Muscle of leg (tissue), 11 donors: ENCODE measurements around the gene PCDHA4. TPM values are rescaled to one million over a fixed set of nuclear protein-coding genes. Genes with fewer than 3 reads are reported as not detected.

Experiments
- DNase-seq: peaks from one replicate; pipeline ENCODE4 v3.0.0; 2013
- H3K27ac ChIP-seq: one replicate; pipeline ENCODE4 v1.5.1; 2013; ENCODE audit warnings: mild to moderate bottlenecking, low read length, control low read depth
- H3K27me3 ChIP-seq: one replicate; pipeline ENCODE4 v1.6.1; 2013; ENCODE audit warnings: low read length; ENCODE audit not compliant: control insufficient read depth, insufficient read depth
- H3K36me3 ChIP-seq: one replicate; pipeline ENCODE4 v1.6.1; 2013; ENCODE audit warnings: low read length; ENCODE audit not compliant: control insufficient read depth, insufficient read depth
- H3K4me1 ChIP-seq: one replicate; pipeline ENCODE4 v1.6.1; 2013; ENCODE audit warnings: low read length; ENCODE audit not compliant: control insufficient read depth, insufficient read depth
- H3K4me3 ChIP-seq: one replicate; pipeline ENCODE4 v1.5.1; 2013; ENCODE audit warnings: low read length, control low read depth
- H3K9me3 ChIP-seq: replicated peaks from 2 replicates; pipeline ENCODE4 v1.6.1; 2013; ENCODE audit warnings: low read depth, low read length; ENCODE audit not compliant: control insufficient read depth
- WGBS: methylation state at CpG from one replicate; pipeline ENCODE4 v1.1.5; 2013; ENCODE audit warnings: missing lambda C conversion rate; ENCODE audit not compliant: insufficient coverage; 5-methylcytosine and 5-hydroxymethylcytosine counted together
- polyA plus RNA-seq, 8 donors: library from polyadenylated mRNA; unstranded; fragments of 120-200 nt; gene quantifications; one replicate each; pipeline versions ENCODE4 v1.2.1 to v1.2.3, GENCODE V29; 2013; ENCODE audit warnings: inconsistent platforms in 1 of 8, low replicate concordance in 1 of 8; ENCODE audit not compliant: insufficient read length in 8 of 8, insufficient read depth in 1 of 8
- total RNA-seq: library from RNA; stranded (reverse); fragments of 120-200 nt; gene quantifications from one replicate; pipeline ENCODE4 v1.2.4, GENCODE V29; 2013

The PCDHA4 gene
- total and polyA plus RNA-seq, 9 donors = 0.07 to 0.23 (median 0.12) TPM

DNA sequence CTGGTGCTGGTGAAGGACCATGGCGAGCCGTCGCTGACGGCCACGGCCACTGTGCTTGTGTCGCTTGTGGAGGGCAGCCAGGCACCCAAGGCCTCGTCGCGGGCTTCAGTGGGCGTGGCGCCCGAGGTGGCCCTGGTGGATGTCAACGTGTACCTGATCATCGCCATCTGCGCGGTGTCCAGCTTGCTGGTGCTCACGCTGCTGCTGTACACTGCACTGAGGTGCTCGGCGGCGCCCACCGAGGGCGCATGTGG is 51.0 kb downstream of the PCDHA4 start:
- Histone ChIP-seq H3K9me3 (peaks cover 25% of the 10 kb centered on the region), H3K27me3 (peaks cover 2% of the 10 kb centered on the region)

DNA sequence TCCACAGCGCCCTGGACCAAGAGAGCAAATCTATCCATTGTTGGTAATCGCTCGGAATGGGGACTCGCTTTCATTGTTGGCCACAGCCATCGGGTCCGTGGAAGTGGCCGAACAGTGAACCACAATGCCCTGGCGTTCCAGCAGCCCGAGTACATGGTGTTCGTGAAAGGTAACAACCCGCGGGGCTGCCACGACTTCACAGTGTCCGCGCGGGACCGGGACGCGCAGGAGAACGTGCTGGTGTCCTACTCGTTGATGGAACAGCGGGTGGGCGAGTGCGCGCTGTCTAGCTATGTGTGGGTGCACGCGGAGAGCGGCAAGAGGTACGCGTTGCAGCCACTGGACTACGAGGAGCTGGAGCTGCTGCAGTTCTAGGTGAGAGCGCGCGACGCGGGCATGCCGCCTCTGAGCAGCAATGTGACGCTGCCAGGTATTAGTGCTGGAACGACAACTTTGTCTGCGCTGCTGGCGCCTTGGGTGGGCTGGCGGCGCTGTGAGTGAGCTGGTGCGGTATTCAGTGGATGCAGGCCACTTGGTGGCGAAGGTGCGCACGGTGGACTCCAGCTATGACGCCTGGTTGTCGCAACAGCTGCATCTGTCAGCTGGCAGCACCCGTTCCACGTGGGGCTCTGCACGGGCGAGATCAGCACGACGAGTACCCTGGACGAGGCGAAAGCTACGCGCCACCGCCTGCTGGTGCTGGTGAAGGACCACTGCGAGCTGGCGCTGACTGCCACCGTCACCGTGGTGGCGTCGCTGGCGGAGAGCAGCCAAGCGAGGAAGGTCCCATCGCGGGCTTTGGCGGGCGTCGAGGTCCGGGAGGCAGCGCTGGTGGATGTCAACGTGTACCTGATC is 55.8 kb downstream of the PCDHA4 start:
- H3K9me3 ChIP-seq = peaks cover 22% of the 10 kb centered on the region
- WGBS = 43% methylated on average over 76 of the region's 76 CpGs
- no peak overlapping the region for H3K4me3 ChIP-seq
- no peak overlapping the region for H3K27ac ChIP-seq
- H3K36me3 ChIP-seq = no peaks in the 10 kb centered on the region
- peaks cover 2% of the 10 kb centered on the region for H3K27me3 ChIP-seq
- H3K4me1 ChIP-seq = no peaks in the 10 kb centered on the region
- no peak for DNase-seq

More for the DNA sequence above, 51.0 kb downstream of the PCDHA4 start:
- Histone ChIP-seq H3K36me3 (no peaks in the 10 kb centered on the region), H3K4me1 (no peaks in the 10 kb centered on the region), H3K4me3 (no peak overlapping the region), H3K27ac (no peak overlapping the region)
- no peak for DNase-seq
- WGBS = 64% methylated on average over 22 of the region's 22 CpGs

Other genes with a start within 250 kb of the PCDHA4 start
- 21.1 TPM for gene SRA1, start 249.6 kb upstream of the PCDHA4 start, total RNA-seq
- 10 to 100 TPM; 20.6 to 28.9 (median 21.4) TPM for gene SRA1, start 249.6 kb upstream of the PCDHA4 start, polyA plus RNA-seq
- gene APBB3, start 242.5 kb upstream of the PCDHA4 start, total RNA-seq = 13.7 TPM
- 10 to 100 TPM; 15.5 to 35.0 (median 24.9) TPM for gene APBB3, start 242.5 kb upstream of the PCDHA4 start, polyA plus RNA-seq
- 10.1 TPM for gene SLC35A4, start 242.2 kb upstream of the PCDHA4 start, total RNA-seq
- gene SLC35A4, start 242.2 kb upstream of the PCDHA4 start, polyA plus RNA-seq = 10 to 100 TPM; 51.4 to 71.8 (median 63.1) TPM
- 32.1 TPM for gene CD14, start 173.9 kb upstream of the PCDHA4 start, total RNA-seq
- 10 to 100 TPM; 21.0 to 32.8 (median 28.4) TPM for gene CD14, start 173.9 kb upstream of the PCDHA4 start, polyA plus RNA-seq
- 5.6 TPM for gene TMCO6, start 167.6 kb upstream of the PCDHA4 start, total RNA-seq
- gene TMCO6, start 167.6 kb upstream of the PCDHA4 start, polyA plus RNA-seq = 10 to 100 TPM in 2 of 8 donors, 1 to 10 TPM in 6; 7.0 to 11.8 (median 8.7) TPM
- 66.3 TPM for gene NDUFA2, start 159.4 kb upstream of the PCDHA4 start, total RNA-seq
- 10 to 100 TPM; 57.9 to 76.0 (median 67.2) TPM for gene NDUFA2, start 159.4 kb upstream of the PCDHA4 start, polyA plus RNA-seq
- 63.6 TPM for gene IK, start 159.2 kb upstream of the PCDHA4 start, total RNA-seq
- gene IK, start 159.2 kb upstream of the PCDHA4 start, polyA plus RNA-seq = 100 to 1,000 TPM in 5 of 8 donors, 10 to 100 TPM in 3; 85.1 to 124 (median 109) TPM
- 9.9 TPM for gene WDR55, start 142.2 kb upstream of the PCDHA4 start, total RNA-seq
- gene WDR55, start 142.2 kb upstream of the PCDHA4 start, polyA plus RNA-seq = 10 to 100 TPM; 11.5 to 16.0 (median 13.9) TPM
- gene DND1, start 133.5 kb upstream of the PCDHA4 start, total RNA-seq = 0.31 TPM
- under 1 TPM in 4 of 8 donors, not detected in 4; 0.12 to 0.32 (median 0.22) TPM for gene DND1, start 133.5 kb upstream of the PCDHA4 start, polyA plus RNA-seq
- gene HARS1, start 115.7 kb upstream of the PCDHA4 start, total RNA-seq = 41.4 TPM
- 10 to 100 TPM; 47.0 to 54.0 (median 51.0) TPM for gene HARS1, start 115.7 kb upstream of the PCDHA4 start, polyA plus RNA-seq
- gene HARS2, start 115.6 kb upstream of the PCDHA4 start, total RNA-seq = 23.5 TPM
- 10 to 100 TPM; 21.8 to 29.5 (median 25.3) TPM for gene HARS2, start 115.6 kb upstream of the PCDHA4 start, polyA plus RNA-seq
- gene ZMAT2, start 106.6 kb upstream of the PCDHA4 start, total RNA-seq = 68.5 TPM
- gene ZMAT2, start 106.6 kb upstream of the PCDHA4 start, polyA plus RNA-seq = 100 to 1,000 TPM in 1 of 8 donors, 10 to 100 TPM in 7; 78.9 to 104 (median 90.5) TPM
- gene PCDHA1, start 20.9 kb upstream of the PCDHA4 start, total RNA-seq = 0.04 TPM
- under 1 TPM in 4 of 8 donors, not detected in 4; 0.04 to 0.09 (median 0.06) TPM for gene PCDHA1, start 20.9 kb upstream of the PCDHA4 start, polyA plus RNA-seq
- 0.04 TPM for gene PCDHA2, start 12.2 kb upstream of the PCDHA4 start, total RNA-seq
- gene PCDHA2, start 12.2 kb upstream of the PCDHA4 start, polyA plus RNA-seq = under 1 TPM in 5 of 8 donors, not detected in 3; 0.03 to 0.13 (median 0.05) TPM
- gene PCDHA3, start 6.0 kb upstream of the PCDHA4 start, total RNA-seq = 0.18 TPM
- under 1 TPM; 0.05 to 0.23 (median 0.17) TPM for gene PCDHA3, start 6.0 kb upstream of the PCDHA4 start, polyA plus RNA-seq
- 0.04 TPM for gene PCDHA5, start 14.5 kb downstream of the PCDHA4 start, total RNA-seq
- under 1 TPM in 5 of 8 donors, not detected in 3; 0.04 to 0.30 (median 0.11) TPM for gene PCDHA5, start 14.5 kb downstream of the PCDHA4 start, polyA plus RNA-seq
- gene PCDHA6, start 20.9 kb downstream of the PCDHA4 start, total RNA-seq = 0.09 TPM
- under 1 TPM; 0.04 to 0.36 (median 0.13) TPM for gene PCDHA6, start 20.9 kb downstream of the PCDHA4 start, polyA plus RNA-seq
- gene PCDHA7, start 27.2 kb downstream of the PCDHA4 start, total RNA-seq = 0.13 TPM
- gene PCDHA7, start 27.2 kb downstream of the PCDHA4 start, polyA plus RNA-seq = under 1 TPM; 0.04 to 0.26 (median 0.13) TPM
- gene PCDHA8, start 34.1 kb downstream of the PCDHA4 start, total RNA-seq = 0.09 TPM
- gene PCDHA8, start 34.1 kb downstream of the PCDHA4 start, polyA plus RNA-seq = under 1 TPM in 4 of 8 donors, not detected in 4; 0.03 to 0.11 (median 0.06) TPM
- 0.04 TPM for gene PCDHA9, start 41.3 kb downstream of the PCDHA4 start, total RNA-seq
- under 1 TPM in 4 of 8 donors, not detected in 4; 0.03 to 0.05 (median 0.03) TPM for gene PCDHA9, start 41.3 kb downstream of the PCDHA4 start, polyA plus RNA-seq
- gene PCDHA10, start 48.8 kb downstream of the PCDHA4 start, total RNA-seq = 0.09 TPM
- gene PCDHA10, start 48.8 kb downstream of the PCDHA4 start, polyA plus RNA-seq = under 1 TPM; 0.04 to 0.12 (median 0.07) TPM
- 0.09 TPM for gene PCDHA11, start 61.9 kb downstream of the PCDHA4 start, total RNA-seq
- gene PCDHA11, start 61.9 kb downstream of the PCDHA4 start, polyA plus RNA-seq = under 1 TPM in 5 of 8 donors, not detected in 3; 0.04 to 0.43 (median 0.09) TPM
- 0.09 TPM for gene PCDHA12, start 68.2 kb downstream of the PCDHA4 start, total RNA-seq
- gene PCDHA12, start 68.2 kb downstream of the PCDHA4 start, polyA plus RNA-seq = under 1 TPM in 6 of 8 donors, not detected in 2; 0.05 to 0.12 (median 0.07) TPM
- 0.04 TPM for gene PCDHA13, start 75.1 kb downstream of the PCDHA4 start, total RNA-seq
- gene PCDHA13, start 75.1 kb downstream of the PCDHA4 start, polyA plus RNA-seq = under 1 TPM in 3 of 8 donors, not detected in 5; 0.03 to 0.14 (median 0.04) TPM
- gene PCDHAC1, start 119.2 kb downstream of the PCDHA4 start, total RNA-seq = 0.27 TPM
- under 1 TPM; 0.06 to 0.31 (median 0.13) TPM for gene PCDHAC1, start 119.2 kb downstream of the PCDHA4 start, polyA plus RNA-seq
- 1.9 TPM for gene PCDHAC2, start 159.4 kb downstream of the PCDHA4 start, total RNA-seq
- gene PCDHAC2, start 159.4 kb downstream of the PCDHA4 start, polyA plus RNA-seq = 1 to 10 TPM in 6 of 8 donors, under 1 TPM in 2; 0.83 to 3.9 (median 2.0) TPM
- gene PCDHB1, start 244.3 kb downstream of the PCDHA4 start, total RNA-seq = 0.13 TPM
- under 1 TPM; 0.05 to 0.27 (median 0.11) TPM for gene PCDHB1, start 244.3 kb downstream of the PCDHA4 start, polyA plus RNA-seq